Memory B cell (primary cell): ENCODE results near the gene CDH13.

Source experiments
- ATAC-seq: fragments of 150-1000 bp; cut with Tn5 transposase; 2 replicates; pipeline ENCODE4 v1.10.0; 2021; ENCODE audit warnings: low read depth, mild to moderate bottlenecking, moderate library complexity
- DNase-seq, 2 donors: peaks; one replicate each; pipeline ENCODE4 v3.0.0; 2022; ENCODE audit warnings: low spot score in 2 of 2
- H3K27ac Mint-ChIP-seq: one replicate; pipeline ENCODE4 v1.8.0; 2022; ENCODE audit warnings: mild to moderate bottlenecking, moderate library complexity, mixed read lengths
- H3K27me3 Mint-ChIP-seq: one replicate; pipeline ENCODE4 v1.8.0; 2022; ENCODE audit warnings: mixed read lengths
- H3K36me3 Mint-ChIP-seq: one replicate; pipeline ENCODE4 v1.8.0; 2022; ENCODE audit warnings: mild to moderate bottlenecking, mixed read lengths
- H3K4me1 Mint-ChIP-seq: one replicate; pipeline ENCODE4 v1.8.0; 2022; ENCODE audit warnings: mixed read lengths
- H3K4me3 Mint-ChIP-seq: one replicate; pipeline ENCODE4 v1.8.0; 2022; ENCODE audit warnings: mild to moderate bottlenecking, moderate library complexity, mixed read lengths
- H3K9me3 Mint-ChIP-seq: one replicate; pipeline ENCODE4 v1.8.0; 2022; ENCODE audit warnings: mixed read lengths

Gene CDH13

GRCh38 chr16:83746611-83747010 lies 1119.8 kb downstream of the CDH13 start:
- no peaks in the 10 kb centered on the region for H3K9me3 Mint-ChIP-seq
- DNase-seq (no peak), ATAC-seq (no peak)
- no peaks in the 10 kb centered on the region for H3K36me3 Mint-ChIP-seq
- no peak overlapping the region for H3K4me3 Mint-ChIP-seq
- no peak overlapping the region for H3K27ac Mint-ChIP-seq
- H3K4me1 Mint-ChIP-seq = peaks cover 9% of the 10 kb centered on the region
- H3K27me3 Mint-ChIP-seq = peaks cover 16% of the 10 kb centered on the region

DNA sequence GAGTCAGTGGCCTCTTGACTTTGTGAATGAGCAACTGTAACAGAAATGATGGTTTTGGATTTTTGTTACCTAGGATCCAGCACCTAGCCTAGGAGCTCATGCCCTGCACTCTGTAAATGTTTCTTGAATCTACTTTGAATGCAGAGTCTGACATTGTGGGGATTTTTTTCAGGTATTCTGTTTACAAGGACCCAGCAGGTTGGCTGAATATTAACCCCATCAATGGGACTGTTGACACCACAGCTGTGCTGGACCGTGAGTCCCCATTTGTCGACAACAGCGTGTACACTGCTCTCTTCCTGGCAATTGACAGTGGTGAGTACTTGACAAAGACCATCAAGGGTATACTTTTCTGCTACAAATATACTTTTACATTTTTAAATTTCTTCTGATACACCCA lies 1121.2 kb downstream of the CDH13 start:
- H3K4me3 Mint-ChIP-seq = no peak overlapping the region
- ATAC-seq (no peak), DNase-seq (no peak)
- peaks cover 19% of the 10 kb centered on the region for H3K27me3 Mint-ChIP-seq
- H3K36me3 Mint-ChIP-seq = no peaks in the 10 kb centered on the region
- no peak overlapping the region for H3K27ac Mint-ChIP-seq
- no peaks in the 10 kb centered on the region for H3K9me3 Mint-ChIP-seq
- H3K4me1 Mint-ChIP-seq = peaks cover 9% of the 10 kb centered on the region

GRCh38 chr16:83755391-83755790 lies 1128.6 kb downstream of the CDH13 start:
- H3K27me3 Mint-ChIP-seq = peaks cover 12% of the 10 kb centered on the region
- H3K9me3 Mint-ChIP-seq = peaks cover 7% of the 10 kb centered on the region
- no peak overlapping the region for H3K27ac Mint-ChIP-seq
- ATAC-seq = no peak
- peaks cover 2% of the 10 kb centered on the region for H3K36me3 Mint-ChIP-seq
- H3K4me3 Mint-ChIP-seq = no peak overlapping the region
- H3K4me1 Mint-ChIP-seq = no peaks in the 10 kb centered on the region
- DNase-seq = no peak

DNA sequence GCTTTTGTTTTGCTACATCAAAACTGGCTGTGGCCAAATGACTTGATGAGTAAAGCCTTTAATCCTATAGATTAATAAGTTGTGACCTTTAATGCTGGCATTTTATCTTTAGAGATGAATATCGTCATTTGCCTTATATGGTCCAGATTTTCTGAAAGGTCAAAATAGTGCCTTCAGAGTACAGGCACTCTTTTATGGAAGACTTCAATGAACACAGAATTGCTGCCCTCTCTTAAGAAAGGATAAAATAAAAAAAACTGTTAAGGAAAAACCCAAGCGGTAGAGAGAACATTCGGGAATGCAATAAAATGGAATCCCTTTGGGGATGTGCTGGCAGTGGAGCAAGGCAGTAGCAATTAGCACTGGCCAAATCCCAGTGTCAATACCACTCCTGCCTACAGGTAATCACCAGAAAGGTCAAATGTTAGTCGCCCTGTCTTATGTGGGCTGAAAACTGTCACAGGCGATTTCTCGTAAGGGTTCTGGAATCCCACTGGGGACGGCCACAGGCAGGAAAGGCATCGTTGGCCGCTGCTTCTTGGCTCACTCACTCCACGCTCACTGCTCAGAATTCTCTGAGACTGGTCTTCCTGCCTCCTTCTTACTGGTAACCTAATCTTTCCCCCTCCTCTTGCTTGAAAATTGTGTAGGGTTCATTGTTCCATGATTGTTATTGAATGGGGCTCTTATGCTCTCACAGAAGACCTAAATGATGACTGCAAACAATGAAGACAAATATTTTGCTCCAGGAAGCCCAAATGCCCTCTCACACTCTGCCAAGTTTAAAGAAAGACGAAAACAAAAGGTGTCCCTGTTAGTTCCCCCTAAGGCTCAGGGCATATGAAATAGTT lies 1135.6 kb downstream of the CDH13 start:
- Mint-ChIP-seq H3K4me3 (no peak overlapping the region), H3K9me3 (peaks cover 2% of the 10 kb centered on the region), H3K36me3 (no peaks in the 10 kb centered on the region), H3K4me1 (no peaks in the 10 kb centered on the region), H3K27me3 (no peaks in the 10 kb centered on the region), H3K27ac (peak overlapping the region; percentile 26)
- DNase-seq = no peak
- no peak for ATAC-seq

DNA sequence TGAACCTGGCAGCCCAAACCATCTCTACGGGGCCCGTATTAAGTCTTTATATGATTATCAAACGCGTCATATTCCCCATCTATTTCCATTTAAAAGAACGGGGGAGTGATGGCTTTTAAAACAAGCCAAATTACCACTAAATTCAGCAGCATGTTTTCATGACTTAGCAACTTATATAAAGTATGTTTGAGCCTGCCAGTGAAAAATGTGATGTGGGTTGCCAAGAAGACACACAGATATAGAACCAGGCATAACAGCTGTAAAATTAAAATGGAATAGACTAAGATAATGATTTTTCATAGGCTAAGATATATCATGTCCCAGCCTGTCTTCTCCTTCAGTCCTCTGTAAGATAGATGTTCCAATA lies 1136.2 kb downstream of the CDH13 start:
- H3K27me3 Mint-ChIP-seq = no peaks in the 10 kb centered on the region
- no peak overlapping the region for H3K4me3 Mint-ChIP-seq

DNA sequence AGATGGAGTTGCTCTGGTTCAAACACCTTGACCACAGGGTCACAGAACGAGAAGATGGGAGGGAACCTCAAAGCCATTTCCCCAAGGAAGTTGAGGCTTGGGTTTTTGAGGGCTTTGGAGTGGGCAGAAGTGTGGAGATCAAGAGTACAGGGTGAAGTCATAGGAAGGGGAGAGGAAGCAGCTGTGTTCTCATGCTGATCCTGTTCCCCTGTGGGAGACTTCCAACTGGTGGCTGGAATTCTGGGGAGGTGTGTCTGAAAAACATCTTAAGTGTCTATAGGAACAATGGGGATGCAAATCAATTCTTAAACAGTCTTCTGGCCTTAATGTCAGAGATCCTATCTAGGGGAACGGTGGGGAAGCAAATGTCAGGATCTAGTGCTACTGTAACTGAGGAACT lies 1142.2 kb downstream of the CDH13 start:
- H3K27me3 Mint-ChIP-seq = no peaks in the 10 kb centered on the region
- peaks cover 10% of the 10 kb centered on the region for H3K4me1 Mint-ChIP-seq
- no peak overlapping the region for H3K4me3 Mint-ChIP-seq
- H3K36me3 Mint-ChIP-seq = no peaks in the 10 kb centered on the region
- DNase-seq (no peak), ATAC-seq (no peak)
- H3K27ac Mint-ChIP-seq = peak overlapping the region; percentile 15
- no peaks in the 10 kb centered on the region for H3K9me3 Mint-ChIP-seq

More for the DNA sequence above, 1136.2 kb downstream of the CDH13 start:
- H3K9me3 Mint-ChIP-seq = peaks cover 2% of the 10 kb centered on the region
- H3K27ac Mint-ChIP-seq = peak overlapping the region; percentile 26
- H3K4me1 Mint-ChIP-seq = no peaks in the 10 kb centered on the region
- DNase-seq (no peak), ATAC-seq (no peak)
- no peaks in the 10 kb centered on the region for H3K36me3 Mint-ChIP-seq

DNA sequence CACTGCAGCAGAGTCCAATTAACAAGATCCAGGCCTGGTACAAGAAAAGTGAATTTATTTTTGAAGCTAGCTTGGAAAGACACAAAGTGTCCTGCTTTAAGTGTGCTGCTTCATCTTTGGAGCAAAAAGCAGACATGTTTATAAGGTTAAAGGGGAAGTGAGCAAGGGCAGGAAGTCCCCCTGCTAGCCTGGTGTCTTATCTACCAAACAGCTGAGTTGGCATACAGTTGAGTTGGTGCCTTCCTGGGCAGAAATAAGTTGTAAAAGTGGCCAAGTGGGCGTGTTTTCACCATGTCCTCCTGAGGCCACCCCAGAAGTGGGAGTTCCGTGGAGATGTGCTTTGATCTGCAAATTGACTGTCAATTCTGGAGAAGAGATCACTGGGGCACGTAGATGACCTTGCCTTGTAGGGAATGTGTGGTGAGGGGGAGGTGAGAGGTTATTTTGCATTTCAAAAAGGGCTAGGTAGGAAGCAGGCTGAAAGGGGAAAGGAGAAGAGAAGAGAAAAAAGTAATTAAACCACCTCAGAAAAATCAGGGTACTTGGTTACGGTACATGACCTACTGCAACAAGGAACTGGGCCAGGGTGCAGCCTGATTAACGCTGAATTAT lies 1142.7 kb downstream of the CDH13 start:
- peak; percentile 98 for ATAC-seq
- Mint-ChIP-seq H3K4me1 (peaks cover 10% of the 10 kb centered on the region), H3K36me3 (no peaks in the 10 kb centered on the region), H3K27me3 (no peaks in the 10 kb centered on the region), H3K27ac (peak overlapping the region; percentile 15), H3K9me3 (no peaks in the 10 kb centered on the region), H3K4me3 (peak overlapping the region; percentile 3)
- DNase-seq = peak in 1 of 2 donors; percentile 5

- peaks cover 10% of the 10 kb centered on the region for H3K4me1 Mint-ChIP-seq
- no peak overlapping the region for H3K4me3 Mint-ChIP-seq
- H3K27ac Mint-ChIP-seq = no peak overlapping the region
- ATAC-seq (no peak), DNase-seq (no peak)
- H3K27me3 Mint-ChIP-seq = peaks cover under 1% of the 10 kb centered on the region
- H3K36me3 Mint-ChIP-seq = no peaks in the 10 kb centered on the region
- H3K9me3 Mint-ChIP-seq = no peaks in the 10 kb centered on the region
Observed at GRCh38 chr16:83771306-83771942, 1144.7 kb downstream of the CDH13 start.

DNA sequence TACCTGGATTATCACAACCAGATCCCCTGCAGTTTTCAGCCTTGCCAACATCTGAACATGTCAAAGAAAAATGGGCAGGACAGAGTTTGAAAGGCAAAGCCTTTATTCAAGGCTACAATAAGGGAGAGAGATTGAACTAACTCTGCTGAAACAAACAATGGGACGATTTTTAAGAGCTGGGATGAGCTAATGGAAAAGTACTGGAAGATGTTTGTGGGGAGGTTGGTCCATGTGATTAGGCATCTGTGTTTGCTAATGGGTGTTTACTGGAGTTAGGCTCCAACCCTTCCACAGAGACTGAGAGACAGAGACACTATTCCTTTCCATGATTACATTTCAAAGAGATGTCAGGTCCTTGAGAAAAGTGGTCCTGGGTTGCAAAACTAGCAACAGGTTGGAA lies 1146.0 kb downstream of the CDH13 start:
- no peaks in the 10 kb centered on the region for H3K36me3 Mint-ChIP-seq
- no peak for ATAC-seq

DNA sequence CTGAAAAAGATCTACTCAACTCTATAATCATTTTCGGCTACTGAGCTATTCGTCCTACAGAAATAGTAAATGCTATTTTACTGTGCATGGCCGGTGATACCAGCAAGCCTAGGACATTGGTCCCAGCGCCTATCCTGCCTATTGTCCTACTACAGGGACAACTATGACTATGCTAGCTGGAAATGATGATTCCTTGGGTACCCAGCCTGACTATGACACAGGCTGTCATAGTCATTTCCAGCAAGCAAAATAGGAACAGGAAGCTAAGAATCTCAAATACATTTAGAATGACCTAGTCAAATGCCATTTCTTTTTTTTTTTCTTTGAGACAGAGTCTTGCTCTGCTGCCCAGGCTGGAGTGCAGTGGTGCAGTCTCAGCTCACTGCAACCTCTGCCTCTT lies 1147.3 kb downstream of the CDH13 start:
- H3K36me3 Mint-ChIP-seq = no peaks in the 10 kb centered on the region
- no peaks in the 10 kb centered on the region for H3K9me3 Mint-ChIP-seq
- ATAC-seq (no peak), DNase-seq (no peak)
- H3K27ac Mint-ChIP-seq = no peak overlapping the region
- no peak overlapping the region for H3K4me3 Mint-ChIP-seq
- peaks cover 7% of the 10 kb centered on the region for H3K27me3 Mint-ChIP-seq
- peaks cover 7% of the 10 kb centered on the region for H3K4me1 Mint-ChIP-seq

More for the DNA sequence above, 1146.0 kb downstream of the CDH13 start:
- peaks cover 10% of the 10 kb centered on the region for H3K4me1 Mint-ChIP-seq
- no peak overlapping the region for H3K27ac Mint-ChIP-seq
- H3K27me3 Mint-ChIP-seq = peaks cover 7% of the 10 kb centered on the region
- DNase-seq = no peak
- no peak overlapping the region for H3K4me3 Mint-ChIP-seq
- H3K9me3 Mint-ChIP-seq = no peaks in the 10 kb centered on the region

GRCh38 chr16:83776944-83777343 lies 1150.2 kb downstream of the CDH13 start:
- H3K27ac Mint-ChIP-seq = no peak overlapping the region
- H3K27me3 Mint-ChIP-seq = peaks cover 7% of the 10 kb centered on the region
- ATAC-seq (no peak), DNase-seq (no peak)
- H3K4me3 Mint-ChIP-seq = no peak overlapping the region
- peaks cover 3% of the 10 kb centered on the region for H3K4me1 Mint-ChIP-seq
- no peaks in the 10 kb centered on the region for H3K9me3 Mint-ChIP-seq
- no peaks in the 10 kb centered on the region for H3K36me3 Mint-ChIP-seq

DNA sequence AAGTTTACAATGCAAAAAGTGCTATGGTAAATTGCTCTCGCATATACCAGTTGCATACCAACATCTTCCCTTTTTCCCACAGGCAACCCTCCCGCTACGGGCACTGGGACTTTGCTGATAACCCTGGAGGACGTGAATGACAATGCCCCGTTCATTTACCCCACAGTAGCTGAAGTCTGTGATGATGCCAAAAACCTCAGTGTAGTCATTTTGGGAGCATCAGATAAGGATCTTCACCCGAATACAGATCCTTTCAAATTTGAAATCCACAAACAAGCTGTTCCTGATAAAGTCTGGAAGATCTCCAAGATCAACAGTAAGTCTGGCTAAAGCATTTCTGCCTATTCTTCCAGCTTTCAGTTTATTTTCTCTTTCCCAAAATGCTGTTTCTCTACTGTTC lies 1153.1 kb downstream of the CDH13 start:
- no peak for ATAC-seq
- H3K36me3 Mint-ChIP-seq = no peaks in the 10 kb centered on the region
- no peak for DNase-seq
- no peak overlapping the region for H3K27ac Mint-ChIP-seq
- H3K4me1 Mint-ChIP-seq = peaks cover 3% of the 10 kb centered on the region
- H3K4me3 Mint-ChIP-seq = no peak overlapping the region
- H3K9me3 Mint-ChIP-seq = no peaks in the 10 kb centered on the region
- H3K27me3 Mint-ChIP-seq = peaks cover 13% of the 10 kb centered on the region

GRCh38 chr16:83785455-83785854 lies 1158.7 kb downstream of the CDH13 start:
- no peaks in the 10 kb centered on the region for H3K9me3 Mint-ChIP-seq
- H3K4me3 Mint-ChIP-seq = no peak overlapping the region
- DNase-seq (no peak), ATAC-seq (no peak)
- peaks cover 10% of the 10 kb centered on the region for H3K27me3 Mint-ChIP-seq
- H3K36me3 Mint-ChIP-seq = peaks cover 2% of the 10 kb centered on the region
- peaks cover 3% of the 10 kb centered on the region for H3K4me1 Mint-ChIP-seq
- H3K27ac Mint-ChIP-seq = no peak overlapping the region

GRCh38 chr16:83789642-83790401 lies 1163.1 kb downstream of the CDH13 start:
- ATAC-seq (no peak), DNase-seq (no peak)
- peaks cover 4% of the 10 kb centered on the region for H3K9me3 Mint-ChIP-seq
- H3K36me3 Mint-ChIP-seq = peaks cover 2% of the 10 kb centered on the region
- H3K27ac Mint-ChIP-seq = no peak overlapping the region
- no peak overlapping the region for H3K4me3 Mint-ChIP-seq
- H3K4me1 Mint-ChIP-seq = peaks cover 6% of the 10 kb centered on the region
- peaks cover 5% of the 10 kb centered on the region for H3K27me3 Mint-ChIP-seq
